GM18951 (cell line): ENCODE data around the gene MYLK3.
"Not testable (repeated sequence)": the region's sequence is repeated elsewhere in the genome, so short reads cannot be mapped to it uniquely, and the experiment has no call there.

Source experiments
- POLR2A ChIP-seq: IDR thresholded peaks from 4 replicates; pipeline ENCODE4 v1.6.1; 2011; ENCODE audit warnings: mild to moderate bottlenecking; ENCODE audit not compliant: insufficient read length, insufficient read depth; ENCODE audit errors: extremely low read depth
- in situ Hi-C: fragments of 300-500 bp; cut with MboI; formaldehyde crosslinking; loops from one replicate; pipeline ENCODE4 v1.12.0; 2022; ENCODE audit warnings: low sequenced_read_pairs, mixed read lengths, inconsistent platforms; ENCODE audit not compliant: unreplicated experiment

The MYLK3 gene

DNA sequence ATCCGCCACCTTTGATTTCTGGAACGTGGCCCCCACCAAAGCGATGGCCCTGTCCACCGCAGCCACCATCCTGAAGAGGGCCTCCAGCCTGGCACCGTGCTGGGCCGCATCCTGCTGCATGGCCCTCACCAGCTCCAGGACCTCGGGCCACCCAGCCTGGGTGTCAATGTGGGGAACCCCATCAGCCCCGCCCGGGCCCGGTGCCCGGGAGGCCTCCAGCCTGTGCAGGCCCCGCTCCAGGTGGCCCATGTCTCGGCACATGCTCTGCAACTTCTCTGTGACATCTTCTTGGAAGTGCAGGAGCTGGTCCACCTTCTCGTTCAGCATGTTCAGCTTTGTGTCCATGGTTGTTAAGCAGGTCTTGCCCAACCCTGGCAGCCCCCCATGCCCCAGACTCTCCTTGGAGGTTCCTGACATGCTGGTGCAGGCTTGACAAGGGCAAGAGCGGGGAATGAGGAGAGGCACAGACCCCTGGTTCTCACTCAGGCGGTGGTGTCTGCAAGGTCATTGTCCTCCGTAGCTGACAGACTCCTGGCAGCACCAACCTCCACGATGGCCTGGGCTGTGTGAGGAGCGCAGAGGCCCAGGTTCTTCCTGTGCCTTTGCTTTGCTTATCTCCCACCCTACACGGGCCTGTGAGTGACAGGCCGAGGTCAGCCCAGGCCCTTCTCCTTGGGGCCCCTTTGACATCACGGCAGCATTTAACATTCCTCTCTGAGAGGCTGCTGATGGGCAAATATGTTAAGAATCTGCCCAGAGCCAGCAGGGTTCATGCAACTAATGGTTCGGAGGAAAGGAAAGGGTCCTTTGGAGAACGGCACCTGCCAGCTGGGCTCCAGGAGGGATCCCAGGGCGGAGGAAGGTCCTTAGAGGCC is at the start of gene MYLK3:
TSS of gene MYLK3 (minus strand) at position 568 of the 875 bp plus-strand sequence. CDS start at position 417, 151 bp downstream.
- no peak for TF ChIP-seq POLR2A
- in situ Hi-C loops = no loop called here

- in situ Hi-C loops = no loop called here
- TF ChIP-seq POLR2A = no peak
Measured at GRCh38 chr16:46797501-46797900, 49.4 kb upstream of the MYLK3 start.

- no peak for TF ChIP-seq POLR2A
- in situ Hi-C loops = no loop called here
Measured at GRCh38 chr16:46796764-46797269, 48.7 kb upstream of the MYLK3 start.

GRCh38 chr16:46793841-46794240 is 45.7 kb upstream of the MYLK3 start:
- TF ChIP-seq POLR2A = no peak
- in situ Hi-C loops = no loop called here

DNA sequence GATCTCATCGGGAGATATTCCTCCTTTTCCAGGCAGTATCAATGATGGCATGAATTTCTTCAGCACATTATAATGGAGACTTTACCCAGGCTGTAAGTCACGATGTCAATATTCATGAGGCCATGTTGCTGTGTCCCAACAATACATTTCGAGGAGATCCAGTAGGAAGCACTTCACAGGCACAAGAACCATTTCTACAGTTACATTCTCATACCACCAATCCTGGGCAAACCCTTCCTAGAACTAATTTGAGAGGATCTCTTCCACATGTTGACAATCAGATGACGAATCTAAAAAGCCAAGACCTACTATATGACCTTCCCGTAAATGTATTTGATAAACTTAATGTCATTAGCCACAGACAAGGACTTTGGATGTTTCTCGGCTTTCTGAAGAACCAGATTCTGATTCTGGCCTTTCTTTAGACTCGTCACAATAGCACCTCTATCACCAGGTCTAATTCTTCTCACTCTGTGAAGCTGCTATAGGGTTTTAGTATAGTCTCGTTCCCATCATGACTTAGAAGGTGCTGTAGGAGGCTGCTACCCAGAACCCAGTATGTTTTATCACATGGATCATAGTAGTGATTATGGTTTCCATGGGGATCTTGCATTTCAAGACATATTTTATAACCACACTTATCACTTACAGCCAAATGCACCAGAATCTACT is 42.6 kb upstream of the MYLK3 start:
- TF ChIP-seq POLR2A = no peak
- in situ Hi-C loops = no loop called here

DNA sequence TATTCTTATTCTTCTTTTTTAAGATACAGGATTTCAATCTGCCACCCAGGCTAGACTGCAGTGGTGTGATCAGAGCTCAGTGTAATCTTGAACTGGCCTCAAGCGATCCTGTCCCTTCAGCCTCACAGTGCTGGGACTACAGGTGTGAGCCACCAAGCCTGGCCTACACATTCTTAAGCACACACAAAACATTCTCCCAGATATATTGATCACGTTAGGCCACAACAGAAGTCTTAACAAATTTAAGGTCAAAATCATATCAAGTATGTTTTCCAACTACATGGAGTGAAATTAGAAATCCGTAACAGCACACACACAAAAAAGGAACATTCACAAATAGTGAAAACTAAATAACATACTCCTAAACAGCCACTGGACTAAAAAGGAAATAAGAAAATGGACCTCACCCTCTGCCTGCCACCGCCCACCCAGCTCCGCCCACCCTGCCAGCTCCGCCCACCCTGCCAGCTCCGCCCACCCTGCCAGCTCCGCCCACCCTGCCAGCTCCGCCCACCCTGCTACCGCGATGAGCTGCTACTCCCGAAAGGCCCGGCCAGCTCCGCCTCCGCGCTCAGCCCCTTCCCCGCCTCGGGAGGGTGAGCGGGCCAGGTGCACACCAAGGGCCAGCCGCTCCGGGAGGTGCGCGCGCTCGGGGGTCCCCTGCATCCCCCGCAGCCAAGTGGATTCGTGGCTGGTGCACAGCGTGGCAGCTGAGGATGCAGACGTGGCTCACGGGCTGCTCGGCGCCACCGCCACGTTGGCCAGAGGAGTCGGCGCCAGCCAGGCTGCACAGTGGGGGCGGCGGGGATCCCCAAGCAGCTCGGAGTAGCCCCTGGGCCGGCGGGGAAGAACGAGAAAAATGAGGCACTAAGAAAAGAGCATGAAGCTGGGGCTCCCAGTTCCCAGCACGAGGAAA is 41.6 kb upstream of the MYLK3 start:
- TF ChIP-seq POLR2A = peak; percentile 86
- in situ Hi-C loops = no loop called here

- in situ Hi-C loops = no loop called here
- TF ChIP-seq POLR2A = no peak
Measured at GRCh38 chr16:46788891-46789474, 40.8 kb upstream of the MYLK3 start.

DNA sequence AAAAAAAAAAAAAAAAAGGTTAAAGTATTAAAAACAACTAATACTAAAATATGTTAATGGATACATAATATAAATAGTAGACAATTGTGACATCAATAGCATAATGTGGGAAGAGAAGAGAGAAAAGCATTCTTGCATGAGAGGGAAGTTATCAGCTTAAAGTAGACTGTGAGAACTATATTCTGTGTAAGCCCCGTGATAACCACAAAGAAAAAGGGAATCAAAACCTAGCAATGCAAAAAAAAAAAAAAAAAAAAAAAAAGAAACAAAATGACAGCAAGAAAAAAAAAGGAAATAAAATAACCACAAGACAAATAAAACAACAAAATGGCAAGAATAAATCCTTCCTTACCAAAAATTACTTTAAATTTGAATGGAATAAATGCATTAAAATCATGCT is 39.8 kb upstream of the MYLK3 start:
- in situ Hi-C loops = no loop called here
- TF ChIP-seq POLR2A = no peak

- in situ Hi-C loops = no loop called here
- TF ChIP-seq POLR2A = no peak
Measured at GRCh38 chr16:46785076-46785845, 37.1 kb upstream of the MYLK3 start.

- in situ Hi-C loops = not testable (repeated sequence)
Measured at GRCh38 chr16:46784569-46784968, 36.4 kb upstream of the MYLK3 start.

DNA sequence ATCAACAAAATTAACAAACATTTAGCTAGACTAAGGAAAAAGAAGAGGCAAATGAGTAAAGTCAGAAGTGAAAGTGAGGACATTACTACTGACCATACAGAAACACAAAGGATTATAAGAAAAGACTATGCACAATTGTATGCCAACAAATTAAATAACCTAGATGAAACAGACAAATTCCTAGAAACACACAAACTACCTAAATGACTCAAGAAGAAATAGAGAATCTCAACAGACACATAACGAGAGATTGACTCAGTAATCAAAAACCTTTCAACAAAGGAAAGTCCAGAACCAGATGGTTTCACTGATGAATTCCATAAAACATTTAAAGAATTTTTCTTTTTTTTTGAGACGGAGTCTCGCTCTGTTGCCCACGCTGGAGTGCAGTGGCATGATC is 35.7 kb upstream of the MYLK3 start:
- TF ChIP-seq POLR2A = no peak
- in situ Hi-C loops = no loop called here

DNA sequence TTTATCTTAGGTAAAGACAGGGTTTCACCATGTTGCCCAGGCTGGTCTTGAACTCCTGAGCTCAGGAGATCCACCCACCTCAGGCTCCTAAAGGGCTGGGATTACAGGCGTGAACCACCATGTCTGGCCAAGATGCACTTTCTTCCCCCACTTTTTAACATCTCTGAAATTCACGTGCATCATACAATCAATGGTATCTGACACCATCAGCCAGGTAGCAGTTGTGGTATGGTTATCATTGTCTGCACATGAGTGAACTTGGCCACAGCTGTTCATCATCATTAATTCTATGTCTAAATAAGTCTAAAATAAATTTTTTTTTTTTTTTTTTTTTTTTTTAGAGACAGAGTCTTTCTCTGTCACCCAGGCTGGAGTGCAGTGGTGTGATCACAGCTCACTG is 34.2 kb upstream of the MYLK3 start:
- in situ Hi-C loops = no loop called here
- TF ChIP-seq POLR2A = no peak
